G401.6 (cell line): ENCODE measurements around the gene NUDT17.

Experiments
- FAIRE-seq: peaks from 2 replicates; lab custom pipeline; 2012; peaks lifted over from hg19 to GRCh38; lab: Jason Lieb, UNC

NUDT17 gene

GRCh38 chr1:145891587-145892485 lies 46.4 kb downstream of the NUDT17 start:
- peak; percentile 97 for FAIRE-seq

- FAIRE-seq: no peak
Measured at GRCh38 chr1:145892486-145893087, 47.2 kb downstream of the NUDT17 start.

GRCh38 chr1:145893306-145894055 lies 48.1 kb downstream of the NUDT17 start:
- no peak for FAIRE-seq

GRCh38 chr1:145895471-145895870 lies 50.0 kb downstream of the NUDT17 start:
- no peak for FAIRE-seq

- FAIRE-seq: no peak
Measured at GRCh38 chr1:145897969-145898368, 52.5 kb downstream of the NUDT17 start.
